Fibroblast of the conjunctiva (primary cell): ENCODE data around the gene SMIM23.

Experiments used
- DNase-seq: peaks from one replicate; pipeline ENCODE4 v3.0.0-alpha.2; 2010; ENCODE audit warnings: low read depth

SMIM23 gene

GRCh38 chr5:171785517-171785916 is at the start of gene SMIM23:
SMIM23 (plus strand) TSS chr5:171785817; CDS start chr5:171785872, 55 bp downstream.
- no peak for DNase-seq

- peak; percentile 78 for DNase-seq
Measured at GRCh38 chr5:171736976-171737891, 48.4 kb upstream of the SMIM23 start.

GRCh38 chr5:171738501-171738900 is 47.1 kb upstream of the SMIM23 start:
- DNase-seq, result no peak

GRCh38 chr5:171739271-171739670 is 46.3 kb upstream of the SMIM23 start:
- DNase-seq, result no peak

GRCh38 chr5:171743436-171744076 is 42.1 kb upstream of the SMIM23 start:
- DNase-seq, result no peak

GRCh38 chr5:171744264-171744663 is 41.4 kb upstream of the SMIM23 start:
- no peak for DNase-seq

- DNase-seq, result no peak
Measured at GRCh38 chr5:171744882-171745281, 40.7 kb upstream of the SMIM23 start.

GRCh38 chr5:171745602-171746001 is 40.0 kb upstream of the SMIM23 start:
- DNase-seq, result no peak

- DNase-seq, result no peak
Measured at GRCh38 chr5:171747061-171747859, 38.4 kb upstream of the SMIM23 start.

- DNase-seq, result no peak
Measured at GRCh38 chr5:171748720-171749119, 36.9 kb upstream of the SMIM23 start.

GRCh38 chr5:171749365-171749764 is 36.3 kb upstream of the SMIM23 start:
- DNase-seq, result no peak

GRCh38 chr5:171750311-171750788 is 35.3 kb upstream of the SMIM23 start:
- peak; percentile 24 for DNase-seq

- DNase-seq, result peak; percentile 43
Measured at GRCh38 chr5:171755354-171755821, 30.2 kb upstream of the SMIM23 start.

- DNase-seq, result peak; percentile 86
Measured at GRCh38 chr5:171757853-171758535, 27.6 kb upstream of the SMIM23 start.

GRCh38 chr5:171759777-171760176 is 25.8 kb upstream of the SMIM23 start:
- no peak for DNase-seq

GRCh38 chr5:171762021-171762608 is 23.5 kb upstream of the SMIM23 start:
- no peak for DNase-seq

- DNase-seq, result no peak
Measured at GRCh38 chr5:171762903-171763302, 22.7 kb upstream of the SMIM23 start.

- DNase-seq, result no peak
Measured at GRCh38 chr5:171764265-171764664, 21.4 kb upstream of the SMIM23 start.

- DNase-seq, result no peak
Measured at GRCh38 chr5:171766875-171767274, 18.7 kb upstream of the SMIM23 start.

- no peak for DNase-seq
Measured at GRCh38 chr5:171770153-171770552, 15.5 kb upstream of the SMIM23 start.

- no peak for DNase-seq
Measured at GRCh38 chr5:171771856-171772255, 13.8 kb upstream of the SMIM23 start.
